ENCODE results near the gene FAM20C.

FAM20C gene

GRCh38 chr7:159370-160270 lies 32.8 kb upstream of the FAM20C start:
- DNase-seq = no peak

- no peak for DNase-seq
These were observed 31.2 kb upstream of the FAM20C start for GRCh38 chr7:160958-161725.

- no peak for DNase-seq
These were observed 29.6 kb upstream of the FAM20C start for GRCh38 chr7:162632-163297.

GRCh38 chr7:163298-163695 lies 29.1 kb upstream of the FAM20C start:
- no peak for DNase-seq

- no peak for DNase-seq
These were observed 28.1 kb upstream of the FAM20C start for GRCh38 chr7:163971-164881.

- no peak for DNase-seq
These were observed 27.3 kb upstream of the FAM20C start for GRCh38 chr7:164882-165660.

- no peak for DNase-seq
These were observed 26.6 kb upstream of the FAM20C start for GRCh38 chr7:165661-166337.

- DNase-seq = no peak
These were observed 25.9 kb upstream of the FAM20C start for GRCh38 chr7:166338-167060.

GRCh38 chr7:167090-167855 lies 25.1 kb upstream of the FAM20C start:
- DNase-seq = no peak

GRCh38 chr7:167976-168791 lies 24.2 kb upstream of the FAM20C start:
- DNase-seq = no peak

- no peak for DNase-seq
These were observed 22.8 kb upstream of the FAM20C start for GRCh38 chr7:169276-170172.

GRCh38 chr7:170551-171363 lies 21.6 kb upstream of the FAM20C start:
- DNase-seq = no peak

GRCh38 chr7:171364-171904 lies 20.9 kb upstream of the FAM20C start:
- no peak for DNase-seq

GRCh38 chr7:171912-172515 lies 20.4 kb upstream of the FAM20C start:
- no peak for DNase-seq

- no peak for DNase-seq
These were observed 19.0 kb upstream of the FAM20C start for GRCh38 chr7:173209-173918.

Measured in activated T-cell treated with anti-CD3 and anti-CD28 coated beads, Interleukin-2, amount 50 U/mL, for 48 hours (primary cell).